ENCODE results near the gene SLC38A9. TPM values are rescaled to one million over a fixed set of nuclear protein-coding genes. Genes with fewer than 3 reads are reported as not detected.

Gene SLC38A9
- total and polyA plus RNA-seq, 2 of the 8 experiments (the other 6 are each of a cell fraction or from before 2014, with no cell fraction given), result 29.2 to 43.7 TPM

GRCh38 chr5:55737793-55738192 lies 25.7 kb upstream of the SLC38A9 start, which contains the start of gene DDX4:
Gene DDX4 (plus strand): TSS chr5:55738061. CDS start chr5:55738964, 903 bp downstream.
- H2BK12ac ChIP-seq (ENCODE audit: low read depth, low read length), result no peak within 1 kb of the TSS
- no peak within 1 kb of the TSS for H3K9ac ChIP-seq (replicated peaks in 1 of 4; ENCODE audit: extremely low read depth in 1 of 4, low read depth in 3 of 4, low read length in 3 of 4)
- H2BK120ac ChIP-seq (replicated peaks; ENCODE audit: low read depth, low read length), result no peak within 1 kb of the TSS
- ChIA-PET CTCF (ENCODE audit: partially characterized antibody) (no interaction called here), POLR2A (ENCODE audit: partially characterized antibody) (no interaction called here)
- H2AFZ ChIP-seq (ENCODE audit: low read length), result peak within 1 kb of the TSS; percentile 88
- no peak within 1 kb of the TSS for H2BK5ac ChIP-seq (ENCODE audit: low read depth, low read length)
- H2AK5ac ChIP-seq (ENCODE audit: low read depth, low read length), result no peak within 1 kb of the TSS
- H4K8ac ChIP-seq (ENCODE audit: extremely low read depth, insufficient read depth, low read length), result peak within 1 kb of the TSS; percentile 92
- DNase-seq (ENCODE audit: low read depth in 1 of 2, low spot score in 2 of 2), result no peak
- H3K36me3 ChIP-seq (ENCODE audit: control insufficient read depth in 2 of 4, insufficient read depth in 4 of 4, low read length in 3 of 4), result no peaks in the 10 kb centered on the region
- H3K9me3 ChIP-seq (ENCODE audit: insufficient read depth in 2 of 2, low read depth in 1 of 2, low read length in 1 of 2), result no peaks in the 10 kb centered on the region
- no peak within 1 kb of the TSS for H3K23ac ChIP-seq (ENCODE audit: insufficient read length)
- H3K4ac ChIP-seq (replicated peaks; ENCODE audit: insufficient read length, low read depth, low read length), result no peak within 1 kb of the TSS
- H4K5ac ChIP-seq (ENCODE audit: insufficient read length, low read depth, low read length), result no peak within 1 kb of the TSS
- H3K4me3 ChIP-seq (ENCODE audit: extremely low read depth in 1 of 4, insufficient read depth in 2 of 4, low read depth in 3 of 4, low read length in 4 of 4), result no peak within 1 kb of the TSS
- no peaks in the 10 kb centered on the region for H3K79me1 ChIP-seq (ENCODE audit: low read depth, low read length)
- no peaks in the 10 kb centered on the region for H3K23me2 ChIP-seq (ENCODE audit: low read depth, low read length)
- no peak within 1 kb of the TSS for H3K27ac ChIP-seq (ENCODE audit: low read depth, low read length)
- H3K4me1 ChIP-seq (replicated peaks in 1 of 4; ENCODE audit: control insufficient read depth in 3 of 4, insufficient read depth in 4 of 4, low read length in 3 of 4), result no peaks in the 10 kb centered on the region
- H3K4me2 ChIP-seq (ENCODE audit: insufficient read depth in 1 of 2, low read depth in 2 of 2, low read length in 2 of 2), result no peak within 1 kb of the TSS
- H2BK15ac ChIP-seq (ENCODE audit: low read length), result no peak within 1 kb of the TSS
- no peak within 1 kb of the TSS for H2BK20ac ChIP-seq (ENCODE audit: low read length)
- FAIRE-seq, result no peak
- H4K20me1 ChIP-seq (replicated peaks in 1 of 2; ENCODE audit: control insufficient read depth in 1 of 2, insufficient read depth in 2 of 2, low read length in 2 of 2), result no peaks in the 10 kb centered on the region
- H3K18ac ChIP-seq (ENCODE audit: extremely low read depth, low read length), result no peak within 1 kb of the TSS
- no peaks in the 10 kb centered on the region for H3K79me2 ChIP-seq (ENCODE audit: control insufficient read depth in 1 of 2, insufficient read depth in 2 of 2, low read length in 2 of 2)
- WGBS, 2 experiments (ENCODE audit: extremely low coverage in 1 of 2, insufficient coverage in 1 of 2, insufficient read length in 1 of 2, insufficient replicate concordance in 2 of 2, low coverage in 1 of 2, low lambda C conversion rate in 2 of 2, missing lambda C conversion rate in 1 of 2), result 96% methylated on average over 31 of the region's 31 CpGs; no CpG with 5 or more reads in 1 of the 2 experiments
- H3K56ac ChIP-seq (replicated peaks; ENCODE audit: insufficient read length, low read depth, low read length), result no peak within 1 kb of the TSS
- no peaks in the 10 kb centered on the region; a peak in 1 of 7 replicates for H3K27me3 ChIP-seq (replicated peaks in 1 of 4; ENCODE audit: control insufficient read depth in 3 of 4, extremely low read depth in 1 of 4, insufficient read depth in 3 of 4, low read length in 3 of 4)
- H4K91ac ChIP-seq (replicated peaks; ENCODE audit: insufficient read length, low read length), result no peak within 1 kb of the TSS
- TF ChIP-seq, protein P1, sequence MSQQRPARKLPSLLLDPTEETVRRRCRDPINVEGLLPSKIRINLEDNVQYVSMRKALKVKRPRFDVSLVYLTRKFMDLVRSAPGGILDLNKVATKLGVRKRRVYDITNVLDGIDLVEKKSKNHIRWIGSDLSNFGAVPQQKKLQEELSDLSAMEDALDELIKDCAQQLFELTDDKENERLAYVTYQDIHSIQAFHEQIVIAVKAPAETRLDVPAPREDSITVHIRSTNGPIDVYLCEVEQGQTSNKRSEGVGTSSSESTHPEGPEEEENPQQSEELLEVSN (IDR thresholded peaks at IDR 0.05), result 0 out of 2 replicates have a peak, but pooled peaks have one; percentile 22
- TF ChIP-seq POLR2AphosphoS5 (IDR thresholded peaks at IDR 0.05; ENCODE audit: low read depth, low read length), result no peak
- H3K14ac ChIP-seq (ENCODE audit: insufficient read length), result no peak within 1 kb of the TSS

Measured in H1 (cell line).